Measurements from ENCODE around the gene SPAG9. TPM values are rescaled to one million over a fixed set of nuclear protein-coding genes. Genes with fewer than 3 reads are reported as not detected.

The SPAG9 gene
- total and polyA plus RNA-seq, 7 donors: 21.6 to 79.9 (median 74.3) TPM

GRCh38 chr17:51052235-51052634, 68.4 kb downstream of the SPAG9 start:
- intact Hi-C loops (cut with DNase I): no loop called here
- H3K27ac ChIP-seq: no peak overlapping the region
- H3K4me1 ChIP-seq: peaks cover 0 to 28% (median 13%) of the 10 kb centered on the region in 4 donors
- no peak for DNase-seq
- no peaks in the 10 kb centered on the region for H3K27me3 ChIP-seq
- H3K4me3 ChIP-seq: no peak overlapping the region
- TF ChIP-seq POLR2A (IDR thresholded peaks at IDR 0.05): no peak
- no peaks in the 10 kb centered on the region for H3K36me3 ChIP-seq
- WGBS, 2 donors: 96 to 97% methylated on average over 3 of the region's 3 CpGs
- H3K9me3 ChIP-seq: no peaks in the 10 kb centered on the region

DNA sequence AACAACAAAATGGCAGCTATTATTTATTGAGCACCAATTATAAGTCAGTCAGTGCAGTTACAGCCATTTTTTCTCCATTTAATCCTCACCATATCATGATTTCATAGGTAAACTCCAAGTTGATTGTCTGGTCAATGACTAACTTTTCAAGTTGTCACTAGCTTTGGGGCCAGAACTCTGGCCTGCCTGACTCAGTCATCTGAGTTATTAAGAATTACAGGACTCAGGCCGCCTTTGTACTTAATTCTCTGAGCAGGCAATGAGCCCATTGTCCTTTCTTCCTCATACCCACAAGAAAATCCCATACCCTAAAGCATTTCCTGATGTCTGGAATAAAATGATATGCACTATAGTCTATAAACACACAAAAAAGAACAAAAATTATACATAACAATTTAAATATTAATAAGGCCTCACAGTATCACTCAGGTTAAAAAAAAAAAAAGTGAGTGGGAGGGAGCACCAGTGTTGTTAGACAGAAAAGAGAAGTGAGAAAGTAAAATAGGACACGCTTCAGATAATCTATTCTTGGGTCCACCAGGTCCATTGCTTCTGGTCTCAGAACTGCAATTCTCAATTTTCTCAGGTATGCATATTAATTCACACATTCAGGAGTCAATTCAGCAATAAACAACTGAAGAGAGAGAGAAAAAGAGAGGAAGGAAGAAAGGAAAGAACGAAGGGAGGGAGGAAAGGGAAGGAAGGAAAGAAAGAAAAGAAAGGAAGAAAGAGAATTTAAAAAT, 70.2 kb downstream of the SPAG9 start:
- H3K27me3 ChIP-seq: no peaks in the 10 kb centered on the region
- WGBS, 2 donors: 77 to 86% methylated on average over 3 of the region's 3 CpGs
- H3K36me3 ChIP-seq: no peaks in the 10 kb centered on the region
- no peak overlapping the region for H3K4me3 ChIP-seq
- no peak for TF ChIP-seq POLR2AphosphoS5 (IDR thresholded peaks at IDR 0.05)
- TF ChIP-seq, protein P1, sequence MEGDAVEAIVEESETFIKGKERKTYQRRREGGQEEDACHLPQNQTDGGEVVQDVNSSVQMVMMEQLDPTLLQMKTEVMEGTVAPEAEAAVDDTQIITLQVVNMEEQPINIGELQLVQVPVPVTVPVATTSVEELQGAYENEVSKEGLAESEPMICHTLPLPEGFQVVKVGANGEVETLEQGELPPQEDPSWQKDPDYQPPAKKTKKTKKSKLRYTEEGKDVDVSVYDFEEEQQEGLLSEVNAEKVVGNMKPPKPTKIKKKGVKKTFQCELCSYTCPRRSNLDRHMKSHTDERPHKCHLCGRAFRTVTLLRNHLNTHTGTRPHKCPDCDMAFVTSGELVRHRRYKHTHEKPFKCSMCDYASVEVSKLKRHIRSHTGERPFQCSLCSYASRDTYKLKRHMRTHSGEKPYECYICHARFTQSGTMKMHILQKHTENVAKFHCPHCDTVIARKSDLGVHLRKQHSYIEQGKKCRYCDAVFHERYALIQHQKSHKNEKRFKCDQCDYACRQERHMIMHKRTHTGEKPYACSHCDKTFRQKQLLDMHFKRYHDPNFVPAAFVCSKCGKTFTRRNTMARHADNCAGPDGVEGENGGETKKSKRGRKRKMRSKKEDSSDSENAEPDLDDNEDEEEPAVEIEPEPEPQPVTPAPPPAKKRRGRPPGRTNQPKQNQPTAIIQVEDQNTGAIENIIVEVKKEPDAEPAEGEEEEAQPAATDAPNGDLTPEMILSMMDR (IDR thresholded peaks at IDR 0.05): no peak
- no peak for TF ChIP-seq EP300 (IDR thresholded peaks at IDR 0.05)
- TF ChIP-seq POLR2A (IDR thresholded peaks at IDR 0.05): no peak
- no peak for DNase-seq
- no peak overlapping the region for H3K27ac ChIP-seq
- peaks cover 0 to 28% (median 15%) of the 10 kb centered on the region in 4 donors for H3K4me1 ChIP-seq
- H3K9me3 ChIP-seq: no peaks in the 10 kb centered on the region
- intact Hi-C loops (cut with DNase I): no loop called here

- H3K4me1 ChIP-seq: peaks cover 0 to 44% (median 15%) of the 10 kb centered on the region in 4 donors
- H3K36me3 ChIP-seq: no peaks in the 10 kb centered on the region
- H3K27ac ChIP-seq: peak overlapping the region; percentile 16 to 73 (median 63)
- TF ChIP-seq, protein P1 (IDR thresholded peaks at IDR 0.05): no peak
- TF ChIP-seq POLR2A (IDR thresholded peaks at IDR 0.05) (peak in 1 of 2 donors; percentile 12), EP300 (IDR thresholded peaks at IDR 0.05) (no peak), POLR2AphosphoS5 (IDR thresholded peaks at IDR 0.05) (peak; percentile 28 to 77 (median 65))
- H3K4me3 ChIP-seq: peak overlapping the region; percentile 14 to 41 (median 34)
- intact Hi-C loops (cut with DNase I): loop anchor here (5.0 to 10.0 kb wide), 2 partner anchors 44 to 192 kb away; no protein-coding TSS in a partner anchor
- peak; percentile 91 for DNase-seq
- WGBS, 2 donors: 72 to 86% methylated on average over 13 of the region's 13 CpGs
- no peaks in the 10 kb centered on the region for H3K9me3 ChIP-seq
- H3K27me3 ChIP-seq: no peaks in the 10 kb centered on the region
Measured at GRCh38 chr17:51046514-51047384, 73.9 kb downstream of the SPAG9 start.

DNA sequence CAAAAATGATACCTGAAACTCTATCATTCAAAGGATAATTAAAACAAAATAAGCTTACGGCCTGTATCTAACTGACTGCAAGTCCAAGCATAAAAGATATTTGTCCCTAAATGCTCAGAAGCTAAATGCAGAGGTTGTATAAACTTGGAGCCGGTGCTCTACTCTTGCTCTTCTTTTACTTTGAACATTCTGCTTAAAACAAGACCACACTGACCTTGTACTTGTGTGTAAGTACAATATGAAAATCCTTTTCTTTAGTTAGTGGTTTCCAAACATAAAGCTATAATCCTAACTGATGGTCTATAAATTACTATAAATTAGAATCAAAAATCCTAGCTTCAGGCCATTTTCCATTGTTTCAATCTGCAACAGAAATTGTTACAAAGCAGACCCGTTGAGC, 74.6 kb downstream of the SPAG9 start:
- Histone ChIP-seq H3K4me3 (peak overlapping the region; percentile 14 to 41 (median 34)), H3K27ac (peak overlapping the region; percentile 16 to 73 (median 63)), H3K27me3 (no peaks in the 10 kb centered on the region), H3K9me3 (no peaks in the 10 kb centered on the region), H3K36me3 (no peaks in the 10 kb centered on the region), H3K4me1 (peaks cover 0 to 44% (median 15%) of the 10 kb centered on the region in 4 donors)
- 83 to 87% methylated on average over 3 of the region's 3 CpGs for WGBS, 2 donors
- TF ChIP-seq EP300 (IDR thresholded peaks at IDR 0.05) (no peak), POLR2A (IDR thresholded peaks at IDR 0.05) (no peak), POLR2AphosphoS5 (IDR thresholded peaks at IDR 0.05) (no peak)
- TF ChIP-seq, protein P1 (IDR thresholded peaks at IDR 0.05): no peak
- intact Hi-C loops (cut with DNase I): loop anchor here (5.0 to 10.0 kb wide), 2 partner anchors 44 to 191 kb away; no protein-coding TSS in a partner anchor
- DNase-seq: no peak

- intact Hi-C loops (cut with DNase I): loop anchor here (5.0 to 10.0 kb wide), 2 partner anchors 43 to 191 kb away; no protein-coding TSS in a partner anchor
- H3K4me1 ChIP-seq: peaks cover 0 to 44% (median 15%) of the 10 kb centered on the region in 4 donors
- no peaks in the 10 kb centered on the region for H3K27me3 ChIP-seq
- 67 to 77% methylated on average over 1 of the region's 1 CpG for WGBS, 2 donors
- no peaks in the 10 kb centered on the region for H3K9me3 ChIP-seq
- no peaks in the 10 kb centered on the region for H3K36me3 ChIP-seq
- no peak for DNase-seq
- peak overlapping the region in 2 of 4 donors; percentile 34 to 41 for H3K4me3 ChIP-seq
- TF ChIP-seq POLR2A (IDR thresholded peaks at IDR 0.05) (no peak), EP300 (IDR thresholded peaks at IDR 0.05) (no peak), POLR2AphosphoS5 (IDR thresholded peaks at IDR 0.05) (no peak)
- TF ChIP-seq, protein P1 (IDR thresholded peaks at IDR 0.05): no peak
- H3K27ac ChIP-seq: peak overlapping the region in 3 of 4 donors; percentile 60 to 73 (median 66)
Measured at GRCh38 chr17:51045621-51046020, 75.0 kb downstream of the SPAG9 start.

Measured in sigmoid colon (tissue), 7 donors.